ENCODE results near the gene GPR63.

DNA sequence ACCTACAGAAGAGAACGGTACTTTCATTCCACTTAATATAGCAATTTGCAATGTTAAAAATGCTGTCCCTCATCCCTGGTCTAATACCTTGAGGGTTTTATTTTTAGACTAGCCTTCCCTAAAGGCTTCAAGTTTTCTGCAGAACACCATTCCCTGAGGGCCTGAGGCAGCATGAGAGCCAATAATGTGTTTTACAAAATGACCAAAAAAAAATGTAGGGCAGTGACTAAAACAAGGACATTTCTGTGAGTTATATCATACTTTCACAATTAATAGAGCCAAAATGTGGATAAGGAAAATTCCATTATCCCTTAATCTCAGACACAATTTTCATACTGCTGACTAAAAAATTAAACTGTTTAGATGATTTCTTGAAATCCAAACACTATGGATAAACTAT is 22.7 kb downstream of the GPR63 start:
- TF ChIP-seq, protein P1, sequence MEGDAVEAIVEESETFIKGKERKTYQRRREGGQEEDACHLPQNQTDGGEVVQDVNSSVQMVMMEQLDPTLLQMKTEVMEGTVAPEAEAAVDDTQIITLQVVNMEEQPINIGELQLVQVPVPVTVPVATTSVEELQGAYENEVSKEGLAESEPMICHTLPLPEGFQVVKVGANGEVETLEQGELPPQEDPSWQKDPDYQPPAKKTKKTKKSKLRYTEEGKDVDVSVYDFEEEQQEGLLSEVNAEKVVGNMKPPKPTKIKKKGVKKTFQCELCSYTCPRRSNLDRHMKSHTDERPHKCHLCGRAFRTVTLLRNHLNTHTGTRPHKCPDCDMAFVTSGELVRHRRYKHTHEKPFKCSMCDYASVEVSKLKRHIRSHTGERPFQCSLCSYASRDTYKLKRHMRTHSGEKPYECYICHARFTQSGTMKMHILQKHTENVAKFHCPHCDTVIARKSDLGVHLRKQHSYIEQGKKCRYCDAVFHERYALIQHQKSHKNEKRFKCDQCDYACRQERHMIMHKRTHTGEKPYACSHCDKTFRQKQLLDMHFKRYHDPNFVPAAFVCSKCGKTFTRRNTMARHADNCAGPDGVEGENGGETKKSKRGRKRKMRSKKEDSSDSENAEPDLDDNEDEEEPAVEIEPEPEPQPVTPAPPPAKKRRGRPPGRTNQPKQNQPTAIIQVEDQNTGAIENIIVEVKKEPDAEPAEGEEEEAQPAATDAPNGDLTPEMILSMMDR (IDR thresholded peaks at IDR 0.05): no peak
- no peak for TF ChIP-seq EZH2phosphoT487 (IDR thresholded peaks at IDR 0.05)
